Esophagus mucosa (tissue), 1 donor: Measurements from ENCODE around the gene TSPAN32. TPM values are rescaled to one million over a fixed set of nuclear protein-coding genes. Genes with fewer than 3 reads are reported as not detected.

Experiments
- ATAC-seq: fragments of 200-7000 bp; cut with Tn5 transposase; one replicate; pipeline ENCODE4 v1.9.1; 2020
- total RNA-seq: library from RNA; stranded (reverse); gene quantifications from one replicate; pipeline ENCODE4 v1.2.4, GENCODE V29; 2023
- donor health status: DM: yes; HTN: yes; CAD: no.

The TSPAN32 gene
- total RNA-seq, 1 donor from 2014 or later = not detected

DNA sequence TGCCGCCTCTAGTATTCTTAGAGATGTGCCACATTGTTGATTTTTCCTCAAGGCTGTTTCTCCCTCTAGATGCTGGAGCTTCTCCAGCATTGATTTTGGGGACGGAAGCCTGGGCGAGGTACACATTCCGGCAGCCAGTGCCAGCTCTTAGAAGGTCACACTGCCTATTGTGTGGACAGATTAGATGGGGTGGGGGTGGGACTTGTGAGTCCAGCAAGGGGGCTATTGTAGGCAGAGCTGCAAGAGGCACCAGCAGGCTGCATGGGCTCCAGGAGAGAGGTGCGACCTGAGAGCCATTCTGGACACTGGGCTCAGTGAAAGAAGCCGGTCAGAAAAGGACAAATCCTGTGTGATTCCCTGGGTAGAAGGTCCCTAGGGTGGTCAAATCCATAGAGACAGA is 12.5 kb upstream of the TSPAN32 start:
- ATAC-seq = peak; percentile 22

DNA sequence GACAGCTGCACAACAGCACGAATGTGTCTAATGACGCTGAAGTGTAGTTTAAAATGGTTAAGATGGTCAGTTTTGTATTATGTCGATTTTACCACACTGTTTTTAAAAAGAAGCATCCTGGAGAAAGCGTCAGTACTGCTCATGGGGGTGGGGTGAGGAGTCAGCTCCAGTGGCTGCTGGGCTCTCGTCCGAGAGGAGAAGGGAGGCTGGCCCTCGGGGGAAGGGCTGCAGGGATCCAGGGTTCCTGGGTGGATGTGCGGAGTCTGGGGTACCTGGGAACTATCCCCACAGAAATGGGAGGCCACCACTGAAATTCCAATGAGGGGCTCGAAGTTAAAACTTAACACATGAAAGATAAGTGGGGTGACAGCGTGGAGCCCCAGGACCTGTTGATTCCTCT is 12.0 kb upstream of the TSPAN32 start:
- ATAC-seq = no peak

DNA sequence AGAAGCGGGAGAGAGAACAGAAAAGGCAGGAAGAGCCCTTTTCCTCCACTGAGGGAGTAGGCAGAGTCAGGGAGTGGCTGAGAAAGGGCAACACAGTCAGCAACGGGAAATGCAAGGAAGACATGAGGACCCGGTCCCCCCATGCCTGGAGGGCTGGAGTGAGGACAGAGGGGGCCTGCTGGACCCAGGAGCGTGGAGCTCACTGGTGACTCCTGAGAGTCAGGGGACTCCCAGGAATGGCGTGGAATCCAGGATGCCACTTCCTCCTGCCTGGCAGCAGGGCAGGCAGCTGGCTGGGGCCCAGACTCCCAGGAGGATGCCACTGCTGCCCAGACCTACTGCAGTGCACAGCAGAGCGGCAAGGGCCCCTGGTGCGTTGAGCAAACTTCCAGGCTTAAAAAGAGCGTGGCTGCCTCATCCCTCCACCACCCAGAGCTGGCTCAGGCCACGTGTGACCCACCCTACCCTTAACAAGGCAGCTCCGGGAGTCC is 11.4 kb upstream of the TSPAN32 start:
- ATAC-seq = no peak

DNA sequence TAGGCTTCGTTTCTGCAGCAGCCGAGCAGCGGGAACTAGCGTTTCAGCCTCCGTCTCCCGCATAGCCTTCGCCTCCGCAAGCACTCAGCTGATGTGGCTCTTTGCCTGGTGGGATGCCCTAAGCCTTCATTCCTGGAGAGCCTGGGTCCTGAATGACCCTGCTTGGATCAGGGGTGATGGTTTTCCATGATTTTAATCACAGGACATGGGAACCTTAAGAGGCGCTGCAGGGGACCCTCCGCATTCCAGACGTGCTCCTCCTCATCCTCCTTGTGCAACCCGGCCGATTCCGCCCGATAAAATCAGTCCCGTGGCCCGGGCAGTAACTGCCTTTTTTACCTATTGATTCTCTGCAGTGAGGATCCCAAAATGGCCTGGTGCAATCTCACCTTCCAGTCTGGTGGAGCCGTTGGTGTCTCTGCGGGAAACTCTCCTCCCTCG is 8.3 kb upstream of the TSPAN32 start:
- ATAC-seq = no peak

DNA sequence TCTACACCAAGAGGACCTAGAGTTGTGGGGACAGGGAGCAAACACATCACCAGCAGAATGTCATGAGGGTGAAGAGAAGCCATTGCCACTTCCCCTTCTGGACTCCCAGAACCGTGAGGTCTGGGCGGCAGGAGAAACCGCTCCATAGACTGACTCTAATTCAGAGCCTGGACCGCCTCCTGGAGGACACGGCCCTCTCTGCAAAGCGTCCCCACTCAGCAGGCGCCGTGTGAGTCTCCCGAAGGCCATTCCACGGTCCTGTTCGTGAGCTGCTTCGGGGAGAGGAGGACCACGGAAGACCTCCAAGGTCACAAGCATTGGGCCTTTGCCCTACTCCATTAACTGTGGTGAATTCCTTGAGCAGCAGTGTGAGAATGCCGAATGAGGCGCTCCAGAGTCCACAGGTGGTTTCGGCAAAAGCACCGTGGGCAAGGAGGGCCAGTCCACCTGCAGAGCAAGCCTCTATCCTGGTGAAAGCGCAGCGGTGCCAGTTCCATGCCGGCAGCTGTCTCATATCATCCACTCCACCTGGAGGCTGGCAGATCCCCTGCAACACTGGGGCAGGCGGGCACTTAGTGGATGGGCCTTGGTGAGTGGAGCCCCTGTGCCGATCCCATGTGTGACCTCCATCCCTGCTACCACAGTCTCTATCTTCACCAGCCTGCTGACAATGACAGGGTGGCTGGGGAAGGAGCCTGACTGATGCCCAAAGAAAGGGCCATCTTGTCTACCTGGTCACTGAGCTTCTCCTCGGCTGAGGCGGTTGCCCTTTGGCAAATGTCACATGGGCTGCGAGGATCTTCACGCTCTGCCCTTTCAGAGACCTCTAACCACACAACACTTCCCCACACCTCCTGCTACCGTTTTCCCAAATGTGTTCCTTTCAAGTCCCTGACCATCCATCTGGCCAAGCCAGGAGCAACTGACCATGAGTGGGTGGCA is 7.6 kb upstream of the TSPAN32 start:
- no peak for ATAC-seq

DNA sequence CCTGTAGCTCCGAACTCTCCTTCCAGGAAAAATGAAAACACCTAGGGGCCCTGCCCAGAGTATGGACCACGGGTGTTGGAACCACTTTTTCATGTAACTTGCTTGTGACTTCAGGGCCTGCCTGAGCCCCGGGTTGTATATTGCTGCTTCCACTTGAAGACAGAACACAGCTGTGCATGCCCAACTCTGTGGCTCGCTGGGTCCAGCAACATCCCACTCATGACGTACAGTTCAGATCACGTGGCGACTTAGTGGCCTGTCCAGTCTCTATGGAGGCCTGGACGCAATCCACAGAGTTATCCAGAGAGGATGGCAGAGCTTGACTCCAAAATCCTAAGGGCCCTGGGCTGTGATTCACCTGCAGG is 6.9 kb upstream of the TSPAN32 start:
- no peak for ATAC-seq

DNA sequence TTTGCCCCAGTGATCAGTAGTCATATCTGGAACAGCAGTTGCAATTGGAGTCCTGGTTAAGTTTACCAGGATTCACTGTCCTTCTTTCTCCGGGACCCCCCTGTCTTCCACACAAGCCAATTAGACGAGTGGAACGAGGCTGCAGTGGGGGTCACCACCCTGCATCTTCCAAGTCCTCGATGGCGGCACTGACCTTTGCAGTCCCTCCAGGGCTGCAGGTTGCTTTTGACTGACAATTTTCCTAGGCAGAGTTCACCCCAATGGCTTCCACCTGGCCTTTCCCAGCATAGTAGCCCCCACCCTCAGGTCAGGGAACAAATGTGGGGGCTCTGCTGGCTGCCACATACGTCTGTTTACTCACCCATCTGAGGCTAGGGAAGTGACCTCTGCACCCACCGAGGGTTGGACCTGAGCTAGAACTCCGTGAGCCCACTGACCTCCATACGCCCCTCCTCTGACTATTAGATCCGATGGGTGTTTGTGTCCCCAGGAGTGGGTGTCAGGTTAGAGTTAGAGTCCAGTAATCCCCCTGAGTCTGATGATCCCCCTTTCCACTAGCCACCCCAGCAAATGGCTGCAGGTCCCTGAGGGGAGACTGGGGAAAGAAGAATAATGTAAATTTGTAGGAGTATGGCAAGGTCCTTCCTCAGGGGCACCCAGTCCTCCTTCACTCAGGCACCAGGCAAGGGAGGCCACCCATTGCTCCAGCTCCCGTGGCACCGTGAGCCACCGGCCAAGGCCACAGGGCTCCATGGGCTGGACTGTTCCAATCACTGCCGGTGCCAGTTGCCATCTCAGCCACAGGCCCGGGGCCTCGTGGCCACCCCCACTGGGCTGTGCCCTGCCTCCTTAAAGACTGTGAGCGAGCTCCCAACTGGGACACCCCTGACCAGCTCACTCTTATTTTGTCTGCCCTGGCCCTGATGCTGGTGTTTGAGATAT is 5.6 kb upstream of the TSPAN32 start:
- no peak for ATAC-seq

DNA sequence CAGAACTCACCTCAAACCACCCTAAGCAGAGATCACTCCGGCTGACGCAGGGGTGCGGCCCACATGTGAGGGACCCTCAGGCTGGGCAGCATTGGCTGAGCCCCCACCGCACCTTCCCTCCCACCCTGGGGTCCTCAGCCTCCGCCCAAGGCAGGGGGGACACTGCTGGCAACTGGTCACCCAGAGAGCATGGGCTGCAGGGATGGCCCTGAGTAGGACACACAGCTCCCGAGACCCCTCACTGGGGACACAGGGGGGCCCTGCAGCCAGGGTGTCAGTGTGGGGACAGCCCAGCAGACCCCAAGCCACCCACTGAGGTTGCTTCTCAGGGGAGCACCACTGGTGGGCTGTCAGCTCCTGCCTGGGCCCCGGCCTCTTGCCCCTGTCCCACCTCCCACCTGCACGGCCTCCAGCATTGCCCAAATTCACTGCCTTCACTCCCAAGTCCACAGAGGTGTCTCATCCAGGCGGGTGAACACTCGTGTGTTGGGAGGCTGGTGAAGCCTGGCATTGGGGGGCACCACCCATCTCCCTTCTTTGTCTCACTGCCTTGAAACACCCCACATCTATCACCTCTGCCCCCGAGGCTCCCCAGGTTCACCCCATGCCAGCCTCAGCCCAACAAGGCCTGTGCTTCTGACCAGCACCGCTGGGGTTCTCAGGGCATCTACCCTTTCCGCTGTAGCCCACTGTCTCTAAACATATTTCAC is 4.7 kb upstream of the TSPAN32 start:
- no peak for ATAC-seq

DNA sequence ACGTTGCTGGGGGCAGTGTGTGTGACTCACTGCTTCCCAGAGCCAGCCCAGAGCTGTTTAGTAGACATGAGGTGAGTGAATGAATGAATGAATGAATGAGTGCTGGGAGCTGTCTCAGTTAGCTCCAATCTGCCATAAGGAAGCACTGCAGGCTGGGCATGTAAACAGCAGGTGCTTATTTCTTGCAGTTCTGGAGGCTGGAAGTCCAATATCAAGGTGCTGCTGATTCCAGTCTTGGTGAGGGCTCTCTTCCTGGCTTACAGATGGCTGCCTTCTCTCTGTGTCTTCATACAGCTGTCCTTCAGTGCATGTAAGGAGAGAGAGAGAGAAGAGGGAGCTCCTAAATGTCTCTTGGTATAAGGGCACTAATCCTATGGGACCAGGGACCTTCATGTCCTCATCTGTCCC is 4.2 kb upstream of the TSPAN32 start:
- no peak for ATAC-seq

DNA sequence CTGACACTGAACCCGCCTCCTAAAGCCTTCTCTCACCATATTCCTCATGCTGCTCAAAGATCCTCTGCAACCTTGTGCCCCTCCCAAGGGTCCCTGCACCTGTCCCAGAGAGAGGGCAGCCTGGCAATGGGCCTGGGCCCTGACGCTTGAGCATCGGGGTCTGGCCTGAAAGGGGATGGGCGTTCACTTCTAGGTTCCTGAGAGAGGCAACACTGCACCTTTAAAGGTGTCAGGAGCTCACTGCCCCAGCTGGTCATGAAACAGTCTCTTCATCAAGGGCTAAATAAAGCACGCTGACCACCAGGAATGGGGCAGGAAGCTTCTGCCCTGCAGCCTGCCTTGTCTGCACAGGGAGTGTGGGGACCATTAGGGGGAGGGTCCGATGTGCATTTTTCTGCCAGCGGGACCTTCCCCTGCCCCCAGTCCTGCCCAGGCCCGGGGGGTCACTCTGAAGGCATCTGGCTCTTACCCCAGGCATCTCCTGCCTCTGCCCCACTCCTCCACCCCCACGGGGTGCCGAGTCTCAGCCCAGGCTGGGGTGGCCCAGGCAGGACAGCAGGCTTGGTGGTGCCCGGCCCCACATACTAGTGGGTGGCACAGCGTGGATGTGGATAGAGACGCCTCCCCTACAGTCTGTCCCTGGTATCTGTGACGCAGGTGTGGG is 3.5 kb upstream of the TSPAN32 start:
- ATAC-seq = no peak

DNA sequence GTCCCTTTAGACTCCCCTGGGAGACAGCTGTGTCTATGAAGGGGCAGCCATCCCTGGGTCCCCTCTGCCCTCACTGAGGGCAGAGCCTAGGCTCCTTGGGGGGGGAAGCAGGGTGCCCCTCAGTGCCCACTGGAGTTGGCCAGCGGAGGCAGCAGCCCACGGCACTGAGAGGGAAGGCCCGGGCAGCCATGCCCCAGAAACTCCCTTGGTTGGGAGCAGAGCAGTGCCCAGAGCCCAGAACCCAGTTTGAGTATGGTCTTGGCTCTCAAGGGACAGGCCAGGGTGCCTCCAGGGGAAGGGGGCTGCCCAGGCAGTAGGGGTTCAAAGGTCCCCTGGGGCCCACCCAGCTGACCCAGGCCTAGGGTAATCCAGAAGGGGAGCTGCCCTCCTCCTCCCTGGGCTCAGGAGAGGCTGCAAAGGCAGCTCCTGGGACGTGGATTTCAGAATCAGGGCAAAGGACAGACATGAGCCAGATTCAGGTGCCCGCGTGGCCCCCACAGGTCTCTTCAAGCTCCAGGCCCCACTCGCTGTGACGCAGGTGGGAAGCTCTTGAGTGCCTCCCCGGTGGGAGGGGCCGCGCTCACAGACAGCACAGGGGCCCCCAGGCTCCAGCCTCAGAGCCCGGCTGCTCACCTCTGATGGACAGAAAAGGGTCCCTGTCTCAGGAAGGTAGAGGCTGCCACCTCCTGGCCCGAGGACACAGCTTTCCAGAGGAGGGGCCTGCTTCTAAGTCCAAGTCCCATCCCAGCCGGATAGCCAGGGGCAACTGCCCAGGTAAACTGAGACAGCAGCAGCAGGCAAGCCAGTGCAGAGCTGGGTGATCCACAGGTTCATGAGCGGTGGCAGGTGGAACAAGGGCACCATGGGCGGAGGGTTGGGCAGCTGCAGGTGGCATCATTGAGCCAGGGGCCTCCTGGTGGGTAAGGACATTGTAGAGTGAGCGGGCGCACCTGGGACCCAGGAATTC is 2.7 kb upstream of the TSPAN32 start:
- ATAC-seq = peak; percentile 32

DNA sequence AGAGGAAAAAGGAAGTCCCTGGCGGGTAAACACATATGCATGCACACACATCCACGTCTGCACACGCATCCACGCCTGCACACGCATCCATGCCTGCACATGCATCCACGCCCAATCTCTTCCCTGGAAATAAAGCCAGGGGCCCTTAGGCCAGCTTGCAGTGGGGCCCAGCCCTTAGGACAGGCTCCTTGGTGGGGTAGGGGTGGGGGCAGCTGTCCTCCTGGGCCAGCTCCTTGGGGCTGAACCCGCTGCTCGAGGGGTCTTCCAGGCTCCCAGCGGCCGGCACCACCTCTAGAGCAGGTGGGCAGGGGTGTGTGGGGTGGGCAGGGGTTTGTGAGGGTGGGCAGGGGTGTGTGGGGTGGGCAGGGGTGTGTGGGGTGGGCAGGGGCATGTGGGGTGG is 2.0 kb upstream of the TSPAN32 start:
- no peak for ATAC-seq

DNA sequence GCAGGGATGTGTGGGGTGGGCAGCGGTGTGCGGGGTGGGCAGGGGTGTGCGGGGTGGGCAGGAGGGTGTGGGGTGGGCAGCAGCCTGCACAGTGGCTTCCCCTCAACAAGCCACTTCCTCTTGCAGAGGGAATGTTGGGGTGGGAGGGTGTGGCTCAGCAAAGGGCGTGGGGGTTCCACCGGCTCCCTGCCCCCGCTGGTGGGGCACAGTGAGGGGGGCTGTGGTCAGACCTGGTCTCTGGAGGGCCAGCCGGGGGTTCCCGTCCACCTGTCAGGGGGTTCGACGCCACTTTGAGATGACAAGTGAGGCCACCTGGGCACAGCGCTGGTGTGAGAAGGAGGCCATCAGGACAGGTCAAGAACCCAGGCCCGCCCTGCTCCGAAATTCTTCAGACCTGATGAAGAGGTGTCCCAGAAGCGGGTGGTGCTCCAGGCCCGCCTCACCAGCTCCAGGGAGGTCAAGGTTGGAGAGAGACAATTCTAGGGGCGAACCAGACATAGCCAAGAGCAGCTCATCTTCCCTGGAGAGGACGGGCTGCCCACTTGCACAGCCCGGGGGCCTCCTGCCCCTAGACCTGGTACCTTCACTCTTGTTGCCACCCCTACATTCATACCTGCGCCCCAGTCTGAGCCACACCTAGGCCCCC is 1.4 kb upstream of the TSPAN32 start:
- ATAC-seq = no peak

DNA sequence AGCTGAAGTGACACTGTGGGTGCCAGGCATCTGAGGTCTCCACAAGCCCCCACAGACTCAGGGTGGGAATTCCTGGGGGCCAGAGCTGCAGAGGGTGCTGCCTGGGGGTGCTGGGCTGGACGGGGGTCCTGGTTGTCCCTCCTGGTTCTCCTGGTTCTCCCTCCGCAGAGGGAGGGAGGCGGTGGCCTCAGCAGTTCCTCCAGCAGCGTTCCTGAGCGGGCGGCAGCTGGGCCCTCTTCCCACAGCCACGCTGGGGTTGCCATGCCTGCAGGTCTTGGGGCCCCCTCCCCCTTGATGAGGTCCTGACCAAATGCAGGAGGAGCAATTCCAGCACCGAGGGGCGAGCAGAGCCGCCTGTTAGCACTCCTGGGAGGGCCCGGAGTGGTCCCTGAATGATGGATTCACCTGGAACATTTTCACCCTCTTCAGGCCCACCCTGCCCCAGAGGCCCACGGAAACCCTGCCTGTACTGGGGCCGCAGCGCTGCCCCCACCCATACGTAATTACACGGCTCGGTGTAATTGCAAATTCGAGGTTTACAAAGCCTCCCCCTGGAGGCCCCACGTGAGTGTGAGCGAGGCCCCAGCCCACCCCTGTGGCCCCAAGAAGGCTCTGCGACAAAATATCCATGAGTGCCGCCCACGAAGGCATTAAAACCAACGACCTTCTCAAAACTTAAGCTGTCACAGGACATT is 730 bp upstream of the TSPAN32 start:
- no peak for ATAC-seq

DNA sequence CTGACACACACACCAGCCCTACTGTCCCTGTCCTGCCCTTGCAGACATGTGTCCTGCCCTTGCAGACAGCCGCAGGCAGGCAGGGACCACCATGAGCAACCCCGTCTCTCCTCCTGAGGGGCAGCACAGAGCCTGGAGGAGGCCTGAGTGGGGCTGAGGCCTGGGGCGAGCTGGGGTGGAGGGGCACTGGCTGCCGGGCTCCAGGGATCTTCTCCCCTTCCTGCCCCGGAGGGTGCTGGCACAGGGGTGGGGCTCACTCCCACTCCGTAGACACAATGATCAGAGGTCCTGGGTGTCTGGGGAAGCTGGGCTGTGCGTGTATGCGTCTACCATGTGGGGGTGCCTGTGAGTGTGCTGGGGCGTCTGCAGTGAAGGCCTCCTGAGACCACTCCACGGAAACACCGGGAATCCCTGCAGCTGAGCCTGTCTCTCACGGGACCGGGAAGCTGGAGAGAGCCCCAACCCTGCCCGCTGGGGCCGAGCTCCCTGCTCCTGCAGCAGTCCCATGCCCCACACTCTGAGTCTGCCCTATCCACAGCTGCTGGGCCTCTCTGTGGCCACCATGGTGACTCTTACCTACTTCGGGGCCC is 588 bp downstream of the TSPAN32 start:
- no peak for ATAC-seq

DNA sequence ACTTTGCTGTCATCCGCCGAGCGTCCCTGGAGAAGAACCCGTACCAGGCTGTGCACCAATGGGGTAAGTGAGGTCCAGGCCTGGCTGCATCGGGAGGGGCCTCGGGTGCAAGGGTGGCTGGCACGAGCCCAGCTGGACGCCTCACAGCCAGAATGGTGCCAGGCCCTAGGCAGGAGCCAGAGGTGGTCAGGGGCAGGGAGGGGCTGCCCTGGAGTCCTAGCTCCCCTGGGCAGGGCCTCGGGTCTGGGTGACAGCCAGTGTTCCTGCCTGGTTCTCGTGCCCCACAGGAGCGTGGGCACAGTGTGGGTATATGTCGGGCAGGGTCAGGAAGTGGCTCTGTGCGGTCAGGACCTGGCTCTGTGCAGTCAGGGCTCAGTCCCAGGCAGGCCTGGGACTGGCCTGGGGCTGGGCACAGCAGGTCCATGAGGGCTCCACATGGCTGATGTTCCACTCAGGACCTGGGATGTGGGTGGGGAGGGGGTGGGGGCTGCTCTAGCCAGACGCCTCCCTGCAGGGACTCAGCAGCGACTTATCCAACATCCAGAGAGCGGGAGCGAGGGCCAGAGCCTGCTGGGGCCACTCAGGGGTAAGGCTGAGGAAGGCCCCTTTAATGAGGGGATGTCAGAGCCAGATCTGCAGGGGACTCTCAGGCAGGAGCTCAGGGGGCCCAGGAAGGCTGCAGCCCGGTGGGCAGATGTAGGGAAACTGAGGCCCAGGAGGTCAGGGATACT is 1.2 kb downstream of the TSPAN32 start:
- no peak for ATAC-seq

DNA sequence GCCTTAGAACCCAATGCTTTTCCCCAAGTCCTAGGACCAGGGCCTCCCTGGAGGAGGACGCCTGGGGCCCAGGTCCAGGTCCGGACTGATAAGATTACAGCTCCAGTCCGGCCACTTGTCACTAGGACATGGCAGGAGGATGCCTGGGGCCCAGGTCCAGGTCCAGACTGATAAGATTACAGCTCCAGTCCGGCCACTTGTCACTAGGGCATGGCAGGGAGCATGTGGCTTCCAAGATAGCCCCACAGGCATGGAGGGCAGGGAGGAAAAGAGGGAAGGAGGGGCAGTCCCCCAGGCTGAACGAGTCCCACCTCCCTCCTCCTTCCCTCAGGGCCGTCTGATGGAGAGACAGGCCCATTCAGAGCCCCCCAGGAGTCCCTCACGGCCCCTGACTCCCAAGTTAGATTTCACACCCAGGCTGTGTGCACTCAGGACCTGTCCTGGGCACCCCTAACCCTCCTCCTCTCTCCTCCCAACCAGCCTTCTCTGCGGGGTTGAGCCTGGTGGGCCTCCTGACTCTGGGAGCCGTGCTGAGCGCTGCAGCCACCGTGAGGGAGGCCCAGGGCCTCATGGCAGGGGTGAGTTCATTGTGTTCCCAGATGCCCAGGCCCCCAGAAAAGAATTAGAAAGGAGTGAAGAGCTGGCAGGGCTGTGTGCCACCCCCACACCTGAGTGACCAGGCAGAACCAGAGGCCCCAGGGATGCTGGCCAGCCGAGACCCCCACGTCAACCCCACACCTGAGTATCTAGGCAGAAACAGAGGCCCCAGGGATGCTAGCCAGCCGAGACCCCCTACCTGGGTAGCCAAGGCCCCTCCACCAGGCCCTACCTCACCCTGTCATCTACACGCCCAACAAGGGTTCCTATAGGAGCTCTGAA is 2.1 kb downstream of the TSPAN32 start:
- no peak for ATAC-seq
